BLaER1 (cell line): ENCODE measurements around the gene RPL3.

ENCODE experiments used
- H3K27ac ChIP-seq: shearing (Covaris generic); formaldehyde crosslinking; 2 replicates; pipeline ENCODE4 v1.8.1; 2022
- H3K27me3 ChIP-seq: shearing (Covaris generic); formaldehyde crosslinking; 2 replicates; pipeline ENCODE4 v1.8.1; 2022
- H3K36me3 ChIP-seq: shearing (Covaris generic); formaldehyde crosslinking; 2 replicates; pipeline ENCODE4 v1.8.1; 2022
- H3K4me1 ChIP-seq: shearing (Covaris generic); formaldehyde crosslinking; 2 replicates; pipeline ENCODE4 v1.8.1; 2022
- H3K4me2 ChIP-seq: shearing (Covaris generic); formaldehyde crosslinking; 2 replicates; pipeline ENCODE4 v1.8.1; 2022
- H3K4me3 ChIP-seq: shearing (Covaris generic); formaldehyde crosslinking; 2 replicates; pipeline ENCODE4 v1.8.1; 2022
- H3K9ac ChIP-seq: shearing (Covaris generic); formaldehyde crosslinking; 2 replicates; pipeline ENCODE4 v1.8.1; 2022
- H3K9me3 ChIP-seq: shearing (Covaris generic); formaldehyde crosslinking; 2 replicates; pipeline ENCODE4 v1.8.1; 2022
- H4K20me1 ChIP-seq: shearing (Covaris generic); formaldehyde crosslinking; 2 replicates; pipeline ENCODE4 v1.8.1; 2022
- Cebpa-rat ChIP-seq: shearing (Covaris generic); IDR thresholded peaks from 2 replicates; pipeline ENCODE4 v1.8.1; 2022

The RPL3 gene

GRCh38 chr22:39301926-39302325 lies 17.5 kb downstream of the RPL3 start:
- 0 out of 2 replicates have a peak, but pooled peaks cover 5% of the 10 kb centered on the region for H4K20me1 ChIP-seq
- H3K4me2 ChIP-seq, result no peak overlapping the region
- no peaks in the 10 kb centered on the region for H3K27me3 ChIP-seq
- H3K4me3 ChIP-seq, result no peak overlapping the region
- H3K9ac ChIP-seq, result no peak overlapping the region
- H3K4me1 ChIP-seq, result peaks cover 36% of the 10 kb centered on the region
- H3K27ac ChIP-seq, result no peak overlapping the region
- 0 out of 2 replicates have a peak, but pooled peaks cover 6% of the 10 kb centered on the region for H3K9me3 ChIP-seq
- peaks cover 9% of the 10 kb centered on the region for H3K36me3 ChIP-seq
- TF ChIP-seq Cebpa-rat, result no peak

- H3K36me3 ChIP-seq, result peaks cover 1% of the 10 kb centered on the region; the same call in 1 of the 2 replicates
- H3K27me3 ChIP-seq, result no peaks in the 10 kb centered on the region
- 0 out of 2 replicates have a peak, but pooled peaks cover 6% of the 10 kb centered on the region for H3K9me3 ChIP-seq
- no peak overlapping the region for H3K9ac ChIP-seq
- H3K4me1 ChIP-seq, result peaks cover 38% of the 10 kb centered on the region
- peak overlapping the region; percentile 74; the same call in 1 of the 2 replicates for H3K4me2 ChIP-seq
- no peak overlapping the region for H3K27ac ChIP-seq
- H4K20me1 ChIP-seq, result 0 out of 2 replicates have a peak, but pooled peaks cover 5% of the 10 kb centered on the region
- TF ChIP-seq Cebpa-rat, result no peak
- no peak overlapping the region for H3K4me3 ChIP-seq
Observed at GRCh38 chr22:39301108-39301507, 18.3 kb downstream of the RPL3 start.

- Histone ChIP-seq H3K36me3 (no peaks in the 10 kb centered on the region), H3K4me1 (peaks cover 38% of the 10 kb centered on the region), H3K4me2 (peak overlapping the region; percentile 74), H3K9ac (no peak overlapping the region), H3K27me3 (no peaks in the 10 kb centered on the region), H3K4me3 (no peak overlapping the region), H4K20me1 (0 out of 2 replicates have a peak, but pooled peaks cover 5% of the 10 kb centered on the region), H3K9me3 (0 out of 2 replicates have a peak, but pooled peaks cover 6% of the 10 kb centered on the region), H3K27ac (no peak overlapping the region)
- no peak for TF ChIP-seq Cebpa-rat
Observed at GRCh38 chr22:39300186-39300830, 19.1 kb downstream of the RPL3 start.

- H3K9me3 ChIP-seq, result 0 out of 2 replicates have a peak, but pooled peaks cover 6% of the 10 kb centered on the region
- no peak for TF ChIP-seq Cebpa-rat
- no peak overlapping the region for H3K9ac ChIP-seq
- H4K20me1 ChIP-seq, result 0 out of 2 replicates have a peak, but pooled peaks cover 5% of the 10 kb centered on the region
- peaks cover 38% of the 10 kb centered on the region for H3K4me1 ChIP-seq
- no peaks in the 10 kb centered on the region for H3K27me3 ChIP-seq
- H3K4me3 ChIP-seq, result no peak overlapping the region
- no peak overlapping the region for H3K27ac ChIP-seq
- H3K36me3 ChIP-seq, result no peaks in the 10 kb centered on the region
- peak overlapping the region; percentile 74 for H3K4me2 ChIP-seq
Observed at GRCh38 chr22:39299829-39300178, 19.6 kb downstream of the RPL3 start.

GRCh38 chr22:39298241-39298987 lies 21.0 kb downstream of the RPL3 start:
- no peak for TF ChIP-seq Cebpa-rat

GRCh38 chr22:39297490-39298240 lies 21.8 kb downstream of the RPL3 start:
- Histone ChIP-seq H3K4me3 (no peak overlapping the region), H3K4me2 (peak overlapping the region; percentile 74), H3K27ac (peak overlapping the region; percentile 18; the same call in 1 of the 2 replicates), H4K20me1 (0 out of 2 replicates have a peak, but pooled peaks cover 5% of the 10 kb centered on the region), H3K9ac (0 out of 2 replicates have a peak overlapping the region, but pooled peaks have one; percentile 40), H3K27me3 (no peaks in the 10 kb centered on the region), H3K36me3 (no peaks in the 10 kb centered on the region), H3K9me3 (0 out of 2 replicates have a peak, but pooled peaks cover 6% of the 10 kb centered on the region), H3K4me1 (peaks cover 38% of the 10 kb centered on the region)
- TF ChIP-seq Cebpa-rat, result no peak

More at GRCh38 chr22:39298241-39298987, 21.0 kb downstream of the RPL3 start:
- H3K9me3 ChIP-seq, result 0 out of 2 replicates have a peak, but pooled peaks cover 6% of the 10 kb centered on the region
- H4K20me1 ChIP-seq, result 0 out of 2 replicates have a peak, but pooled peaks cover 5% of the 10 kb centered on the region
- H3K4me1 ChIP-seq, result peaks cover 38% of the 10 kb centered on the region
- H3K36me3 ChIP-seq, result no peaks in the 10 kb centered on the region
- peak overlapping the region; percentile 6; the same call in 1 of the 2 replicates for H3K27ac ChIP-seq
- H3K9ac ChIP-seq, result no peak overlapping the region
- H3K4me2 ChIP-seq, result peak overlapping the region; percentile 74
- no peak overlapping the region for H3K4me3 ChIP-seq
- H3K27me3 ChIP-seq, result no peaks in the 10 kb centered on the region

GRCh38 chr22:39296981-39297489 lies 22.4 kb downstream of the RPL3 start:
- Histone ChIP-seq H3K27me3 (no peaks in the 10 kb centered on the region), H3K27ac (0 out of 2 replicates have a peak overlapping the region, but pooled peaks have one; percentile 18), H3K36me3 (no peaks in the 10 kb centered on the region), H3K4me1 (peaks cover 43% of the 10 kb centered on the region), H4K20me1 (0 out of 2 replicates have a peak, but pooled peaks cover 5% of the 10 kb centered on the region), H3K9ac (0 out of 2 replicates have a peak overlapping the region, but pooled peaks have one; percentile 40), H3K4me2 (peak overlapping the region; percentile 74), H3K9me3 (no peaks in the 10 kb centered on the region), H3K4me3 (no peak overlapping the region)
- TF ChIP-seq Cebpa-rat, result no peak

- no peaks in the 10 kb centered on the region for H3K27me3 ChIP-seq
- no peak for TF ChIP-seq Cebpa-rat
- H3K4me2 ChIP-seq, result no peak overlapping the region
- no peak overlapping the region for H3K27ac ChIP-seq
- H3K4me3 ChIP-seq, result no peak overlapping the region
- no peaks in the 10 kb centered on the region for H3K9me3 ChIP-seq
- no peaks in the 10 kb centered on the region for H3K36me3 ChIP-seq
- 0 out of 2 replicates have a peak, but pooled peaks cover 5% of the 10 kb centered on the region for H4K20me1 ChIP-seq
- peaks cover 43% of the 10 kb centered on the region for H3K4me1 ChIP-seq
- H3K9ac ChIP-seq, result no peak overlapping the region
Observed at GRCh38 chr22:39296535-39296934, 22.9 kb downstream of the RPL3 start.
